Esophagus squamous epithelium (tissue), 4 donors: ENCODE measurements around the gene ETS1.

ENCODE experiments used
- CTCF ChIP-seq, 6 experiments: fragments of 450-650 bp in 4 of 6; fragments of 200-600 bp in 2 of 6; sonication (generic) in 2 of 6; IDR thresholded peaks; one replicate each; pipeline ENCODE4 v1.5.1; 2016 to 2019; ENCODE audit warnings: antibody characterized with exemption in 6 of 6, mild to moderate bottlenecking in 4 of 6, moderate library complexity in 4 of 6
- POLR2A ChIP-seq, 4 donors: fragments of 450-650 bp; IDR thresholded peaks; one replicate each; pipeline ENCODE4 v1.6.1; 2017; ENCODE audit warnings: antibody characterized with exemption in 4 of 4, mild to moderate bottlenecking in 4 of 4, moderate library complexity in 3 of 4

- TF ChIP-seq POLR2A (IDR thresholded peaks at IDR 0.05) = no peak
- TF ChIP-seq CTCF (IDR thresholded peaks at IDR 0.05) = no peak
These were observed 119.2 kb downstream of the ETS1 start for GRCh38 chr11:128468111-128468510.
